ENCODE measurements around the gene AP2A2. TPM values are rescaled to one million over a fixed set of nuclear protein-coding genes. Genes with fewer than 3 reads are reported as not detected.
A peak's percentile ranks its signal among the peaks of the same experiment; 100 is the strongest.

AP2A2 gene
- total and polyA plus RNA-seq, 8 donors, result 40.0 to 60.2 (median 50.6) TPM

- TF ChIP-seq CTCF (IDR thresholded peaks at IDR 0.05), result no peak
- no peak for FAIRE-seq
- no peaks in the 10 kb centered on the region for H3K27me3 ChIP-seq
- DNase-seq, result no peak
- H3K4me3 ChIP-seq, result no peak overlapping the region
- H3K36me3 ChIP-seq, result peaks cover 4 to 26% (median 12%) of the 10 kb centered on the region in 3 donors
- H3K4me1 ChIP-seq, result no peaks in the 10 kb centered on the region
- intact Hi-C loops (cut with DNase I), result no loop called here
- H3K27ac ChIP-seq, result no peak overlapping the region
- ATAC-seq, result no peak
- 92 to 97% methylated on average over 14 of the region's 14 CpGs for WGBS, 2 donors
- H3K9me3 ChIP-seq, result no peaks in the 10 kb centered on the region
Observed at GRCh38 chr11:997907-998306, 72.2 kb downstream of the AP2A2 start.

- FAIRE-seq (no peak), DNase-seq (no peak), ATAC-seq (no peak)
- Histone ChIP-seq H3K9me3 (no peaks in the 10 kb centered on the region), H3K4me1 (no peaks in the 10 kb centered on the region), H3K27ac (no peak overlapping the region), H3K4me3 (no peak overlapping the region), H3K27me3 (no peaks in the 10 kb centered on the region), H3K36me3 (peaks cover 1 to 17% (median 5%) of the 10 kb centered on the region in 3 donors)
- 93 to 98% methylated on average over 10 of the region's 10 CpGs for WGBS, 2 donors
- intact Hi-C loops (cut with DNase I), result no loop called here
- no peak for TF ChIP-seq CTCF (IDR thresholded peaks at IDR 0.05)
Observed at GRCh38 chr11:999009-999408, 73.3 kb downstream of the AP2A2 start.

- FAIRE-seq (no peak), ATAC-seq (no peak), DNase-seq (peak in 1 of 6 donors; percentile 60)
- Histone ChIP-seq H3K9me3 (no peaks in the 10 kb centered on the region), H3K4me3 (no peak overlapping the region), H3K27me3 (no peaks in the 10 kb centered on the region), H3K4me1 (peaks cover 0 to 2% (median 0%) of the 10 kb centered on the region in 3 donors), H3K27ac (no peak overlapping the region), H3K36me3 (peaks cover 0 to 12% (median 0%) of the 10 kb centered on the region in 3 donors)
- TF ChIP-seq CTCF (IDR thresholded peaks at IDR 0.05), result no peak
- 94 to 95% methylated on average over 38 of the region's 38 CpGs for WGBS, 2 donors
- intact Hi-C loops (cut with DNase I), result no loop called here
Observed at GRCh38 chr11:1000357-1001278, 74.9 kb downstream of the AP2A2 start.

DNA sequence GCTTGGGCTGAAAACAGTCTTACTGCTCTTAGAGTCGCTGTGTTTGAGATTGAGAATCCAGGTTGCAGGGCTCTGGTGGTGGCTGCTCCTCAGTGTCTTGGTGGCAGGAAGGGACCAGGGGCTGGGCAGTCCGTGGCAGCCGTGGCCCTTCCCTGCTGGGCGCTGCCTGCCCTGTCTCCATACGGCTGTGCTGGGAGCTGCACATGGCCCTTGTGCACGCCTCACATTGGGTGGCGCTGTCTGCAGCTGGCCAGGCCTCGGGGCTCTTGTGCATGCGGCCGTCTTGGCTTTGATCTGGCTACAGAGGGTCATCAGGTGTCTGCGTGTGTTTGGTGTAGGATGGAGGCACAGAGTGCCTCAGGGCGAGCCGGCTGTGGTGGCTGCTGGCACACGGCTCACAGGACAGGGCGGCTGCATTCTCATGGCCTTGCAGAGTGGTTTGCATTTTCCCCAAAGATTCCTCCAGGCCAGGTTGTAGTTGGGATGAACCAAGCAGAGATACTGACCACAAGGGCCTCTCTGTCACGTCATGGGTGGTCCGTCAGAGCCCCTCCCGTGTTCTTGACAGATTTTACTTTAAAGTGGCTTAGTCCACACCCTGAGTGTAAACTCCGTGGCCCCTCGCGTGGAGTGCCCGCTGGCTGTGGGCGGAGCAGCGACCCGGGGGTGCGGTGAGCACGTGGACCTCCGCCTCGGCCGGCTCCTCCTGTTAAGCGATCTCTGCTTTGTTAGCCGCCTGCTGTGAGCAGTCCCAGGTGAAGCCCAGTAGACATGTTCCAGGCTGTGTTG is 76.1 kb downstream of the AP2A2 start:
- H3K27me3 ChIP-seq, result no peaks in the 10 kb centered on the region
- peaks cover 5 to 7% (median 6%) of the 10 kb centered on the region in 3 donors for H3K4me1 ChIP-seq
- no peak overlapping the region for H3K4me3 ChIP-seq
- no peaks in the 10 kb centered on the region for H3K9me3 ChIP-seq
- WGBS, 2 donors, result 94% methylated on average over 32 of the region's 32 CpGs
- H3K36me3 ChIP-seq, result peaks cover 0 to 12% (median 0%) of the 10 kb centered on the region in 3 donors
- TF ChIP-seq CTCF (IDR thresholded peaks at IDR 0.05), result no peak
- intact Hi-C loops (cut with DNase I), result no loop called here
- DNase-seq (no peak), ATAC-seq (no peak), FAIRE-seq (no peak)
- H3K27ac ChIP-seq, result no peak overlapping the region

Data from pancreas (tissue), 10 donors.